Stimulated activated CD8-positive, alpha-beta memory T cell treated with anti-CD3 and anti-CD28 coated beads, Interleukin-15, amount 100 ng/mL, for 1 hour (primary cell): ENCODE results near the gene CCDC86.

Experiments used
- DNase-seq: peaks from one replicate; pipeline ENCODE4 v3.0.0-alpha.2; 2020; ENCODE audit warnings: low read depth

Gene CCDC86

GRCh38 chr11:60868682-60869450 is 27.0 kb downstream of the CCDC86 start:
- DNase-seq: no peak

GRCh38 chr11:60869451-60869825 is 27.5 kb downstream of the CCDC86 start:
- no peak for DNase-seq

- no peak for DNase-seq
Observed at GRCh38 chr11:60870276-60870675, 28.4 kb downstream of the CCDC86 start.

GRCh38 chr11:60870733-60871377 is 28.9 kb downstream of the CCDC86 start:
- DNase-seq: no peak

- DNase-seq: no peak
Observed at GRCh38 chr11:60871378-60872061, 29.6 kb downstream of the CCDC86 start.

- DNase-seq: no peak
Observed at GRCh38 chr11:60872124-60872960, 30.4 kb downstream of the CCDC86 start.

- no peak for DNase-seq
Observed at GRCh38 chr11:60872961-60873524, 31.1 kb downstream of the CCDC86 start.

GRCh38 chr11:60873533-60873932 is 31.6 kb downstream of the CCDC86 start:
- no peak for DNase-seq

GRCh38 chr11:60874421-60875365 is 32.8 kb downstream of the CCDC86 start:
- no peak for DNase-seq

- DNase-seq: no peak
Observed at GRCh38 chr11:60875366-60876167, 33.7 kb downstream of the CCDC86 start.

GRCh38 chr11:60876168-60876485 is 34.2 kb downstream of the CCDC86 start:
- no peak for DNase-seq

- no peak for DNase-seq
Observed at GRCh38 chr11:60878245-60879101, 36.6 kb downstream of the CCDC86 start.

GRCh38 chr11:60879104-60879503 is 37.2 kb downstream of the CCDC86 start:
- no peak for DNase-seq

- no peak for DNase-seq
Observed at GRCh38 chr11:60879971-60880588, 38.2 kb downstream of the CCDC86 start.

- no peak for DNase-seq
Observed at GRCh38 chr11:60880643-60881282, 38.9 kb downstream of the CCDC86 start.

GRCh38 chr11:60887556-60887955 is 45.6 kb downstream of the CCDC86 start:
- peak; percentile 35 for DNase-seq

- DNase-seq: no peak
Observed at GRCh38 chr11:60889869-60890311, 48.0 kb downstream of the CCDC86 start.

- DNase-seq: no peak
Observed at GRCh38 chr11:60890696-60891095, 48.8 kb downstream of the CCDC86 start.
